ENCODE results near the gene KIF13A.

- TF ChIP-seq CTCF (IDR thresholded peaks at IDR 0.05; ENCODE audit: extremely low read depth in 1 of 2, insufficient read depth in 1 of 2, low read depth in 1 of 2, low read length in 2 of 2), result no peak
- TF ChIP-seq POLR2A (IDR thresholded peaks at IDR 0.05; ENCODE audit: low read depth, low read length), result no peak
- no peak for TF ChIP-seq POLR2AphosphoS5 (IDR thresholded peaks at IDR 0.05; ENCODE audit: insufficient read depth, low read depth, low read length)
- no peak for TF ChIP-seq EZH2 (IDR thresholded peaks at IDR 0.05; ENCODE audit: borderline replicate concordance, low read depth, low read length, severe bottlenecking)
- TF ChIP-seq FOS (IDR thresholded peaks at IDR 0.05; ENCODE audit: borderline replicate concordance, insufficient read depth, low read length), result no peak
- TF ChIP-seq GATA2 (IDR thresholded peaks at IDR 0.05; ENCODE audit: insufficient read depth, insufficient read length, low read depth, low read length), result no peak
Observed at GRCh38 chr6:17808609-17809008, 178.8 kb downstream of the KIF13A start.

Data from endothelial cell of umbilical vein (primary cell).